ENCODE results near the gene KRT3. TPM values are rescaled to one million over a fixed set of nuclear protein-coding genes. Genes with fewer than 3 reads are reported as not detected.

The KRT3 gene
- total RNA-seq, 1 donor from 2014 or later: not detected

DNA sequence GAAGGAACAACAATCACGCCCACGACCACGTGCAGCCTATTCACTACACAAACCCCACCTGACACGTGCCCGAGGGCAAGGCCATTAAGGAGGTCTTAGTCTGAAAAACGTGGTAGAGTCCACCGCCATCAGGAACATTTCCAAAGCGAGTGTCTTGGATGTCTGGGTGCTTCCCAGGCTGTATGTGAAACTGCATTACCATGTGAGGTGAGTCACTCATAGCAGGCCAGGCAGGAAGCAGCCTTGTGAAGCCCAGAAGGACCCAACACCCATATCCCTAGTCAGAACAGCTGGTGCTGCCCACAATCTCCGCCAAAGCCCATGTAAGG is 41.5 kb upstream of the KRT3 start:
- no peaks in the 10 kb centered on the region for H3K36me3 Mint-ChIP-seq (ENCODE audit: low read depth)
- H3K27ac Mint-ChIP-seq (ENCODE audit: unreplicated experiment): no peak overlapping the region
- TF ChIP-seq CTCF (conservative IDR thresholded peaks at IDR 0.05): no peak
- H3K4me1 Mint-ChIP-seq: peaks cover 10% of the 10 kb centered on the region
- H3K9me3 Mint-ChIP-seq: no peaks in the 10 kb centered on the region
- peaks cover 27% of the 10 kb centered on the region for H3K27me3 Mint-ChIP-seq (ENCODE audit: low read depth)
- H3K4me3 Mint-ChIP-seq: no peak overlapping the region
- no peak for DNase-seq (ENCODE audit: low read depth, low spot score)

DNA sequence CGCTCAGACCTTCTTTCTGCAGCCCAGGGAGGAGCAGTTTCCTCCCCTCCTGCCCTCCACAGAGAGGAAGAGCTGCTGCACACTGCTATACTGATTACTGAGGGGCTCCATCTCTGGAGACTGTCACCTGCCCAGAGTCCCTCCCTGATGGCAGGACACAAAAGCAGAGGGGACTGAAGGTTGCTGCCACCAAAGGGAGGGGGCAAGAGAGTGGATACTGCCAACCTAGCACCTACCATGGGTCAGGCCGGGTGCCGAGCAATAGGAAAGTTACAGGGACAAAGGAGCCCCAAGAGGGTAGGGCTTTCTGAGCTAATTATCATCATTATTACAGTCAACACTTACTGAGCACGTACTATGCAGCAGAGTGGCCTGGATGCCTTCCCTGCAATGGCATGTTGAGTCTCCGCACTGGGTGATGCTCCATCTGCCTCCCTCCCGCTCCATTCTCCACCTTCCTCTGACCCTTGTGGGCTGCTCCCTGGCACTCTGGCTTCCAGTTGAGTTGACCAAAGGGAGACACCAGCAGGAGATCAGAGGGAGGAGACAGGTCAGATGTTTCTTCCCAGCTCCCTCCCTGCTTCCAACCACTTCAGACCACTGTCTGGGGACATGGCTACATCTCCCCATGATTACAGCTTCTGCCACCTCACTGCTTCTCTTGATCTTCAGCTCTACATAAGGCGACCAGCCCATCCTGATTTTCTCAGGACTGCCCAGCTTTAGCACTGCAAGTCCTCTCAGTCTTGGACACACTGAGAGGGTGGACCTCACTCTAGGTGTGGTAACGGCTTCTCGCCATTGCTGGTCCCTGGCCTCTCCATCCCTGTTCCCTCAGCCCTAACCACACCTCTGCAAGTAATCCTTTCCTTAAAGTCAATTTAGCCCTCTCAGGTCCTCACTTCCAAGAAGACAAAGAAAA is 40.8 kb upstream of the KRT3 start:
- H3K27ac Mint-ChIP-seq (ENCODE audit: unreplicated experiment): no peak overlapping the region
- H3K36me3 Mint-ChIP-seq (ENCODE audit: low read depth): no peaks in the 10 kb centered on the region
- H3K27me3 Mint-ChIP-seq (ENCODE audit: low read depth): peaks cover 24% of the 10 kb centered on the region
- peaks cover 10% of the 10 kb centered on the region for H3K4me1 Mint-ChIP-seq
- DNase-seq (ENCODE audit: low read depth, low spot score): no peak
- no peak for TF ChIP-seq CTCF (conservative IDR thresholded peaks at IDR 0.05)
- H3K4me3 Mint-ChIP-seq: no peak overlapping the region
- H3K9me3 Mint-ChIP-seq: no peaks in the 10 kb centered on the region

- Mint-ChIP-seq H3K4me1 (peaks cover 10% of the 10 kb centered on the region), H3K27me3 (ENCODE audit: low read depth) (peaks cover 21% of the 10 kb centered on the region), H3K36me3 (ENCODE audit: low read depth) (no peaks in the 10 kb centered on the region), H3K9me3 (no peaks in the 10 kb centered on the region), H3K4me3 (no peak overlapping the region), H3K27ac (ENCODE audit: unreplicated experiment) (no peak overlapping the region)
- no peak for DNase-seq (ENCODE audit: low read depth, low spot score)
- no peak for TF ChIP-seq CTCF (conservative IDR thresholded peaks at IDR 0.05)
These were observed 40.1 kb upstream of the KRT3 start for GRCh38 chr12:52836042-52836466.

DNA sequence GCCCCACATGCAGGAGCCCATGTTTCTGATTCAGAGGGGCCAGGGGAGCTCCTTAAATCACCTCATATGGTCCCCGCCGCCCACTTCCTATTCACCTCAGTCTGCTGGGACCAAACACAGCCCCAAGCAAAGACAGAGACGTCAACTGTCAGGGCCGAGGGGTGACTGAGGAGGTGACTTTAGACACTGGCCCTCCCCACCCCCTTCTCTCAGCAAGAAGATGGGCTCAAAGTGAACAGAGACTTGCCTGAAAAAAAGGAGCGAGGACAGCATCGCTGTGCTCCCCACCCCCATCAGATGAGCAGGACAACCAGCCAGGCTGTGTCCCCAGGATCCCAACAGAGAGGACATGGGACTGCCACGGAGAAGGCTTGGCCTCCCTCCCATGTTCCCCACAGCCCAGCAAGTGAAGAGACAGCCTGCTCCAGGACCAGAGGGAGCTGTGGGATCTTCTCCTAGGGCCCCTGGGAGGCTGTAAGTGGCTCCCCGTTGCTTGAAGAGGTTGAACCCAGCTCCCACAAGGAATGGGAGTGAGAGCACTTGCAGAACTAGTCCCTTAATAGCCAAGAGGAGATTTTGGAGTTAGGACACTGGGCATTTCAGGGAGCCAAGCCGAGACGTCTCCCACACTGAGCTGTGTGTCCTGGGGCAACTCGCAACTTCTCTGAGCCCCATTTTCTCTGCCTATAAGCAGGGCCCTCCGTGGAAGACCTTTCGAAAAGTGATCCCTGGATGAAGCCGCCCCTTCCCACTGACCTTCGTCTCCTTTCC is 39.5 kb upstream of the KRT3 start:
- H3K27me3 Mint-ChIP-seq (ENCODE audit: low read depth): peaks cover 21% of the 10 kb centered on the region

GRCh38 chr12:52834727-52835001 is 38.7 kb upstream of the KRT3 start:
- Mint-ChIP-seq H3K9me3 (no peaks in the 10 kb centered on the region), H3K4me1 (peaks cover 10% of the 10 kb centered on the region), H3K36me3 (ENCODE audit: low read depth) (no peaks in the 10 kb centered on the region), H3K27ac (ENCODE audit: unreplicated experiment) (no peak overlapping the region), H3K4me3 (no peak overlapping the region), H3K27me3 (ENCODE audit: low read depth) (peaks cover 21% of the 10 kb centered on the region)
- TF ChIP-seq CTCF (conservative IDR thresholded peaks at IDR 0.05): no peak
- no peak for DNase-seq (ENCODE audit: low read depth, low spot score)

More for the DNA sequence above, 39.5 kb upstream of the KRT3 start:
- Mint-ChIP-seq H3K36me3 (ENCODE audit: low read depth) (no peaks in the 10 kb centered on the region), H3K9me3 (no peaks in the 10 kb centered on the region), H3K4me1 (peaks cover 10% of the 10 kb centered on the region), H3K27ac (ENCODE audit: unreplicated experiment) (no peak overlapping the region), H3K4me3 (no peak overlapping the region)
- no peak for TF ChIP-seq CTCF (conservative IDR thresholded peaks at IDR 0.05)
- DNase-seq (ENCODE audit: low read depth, low spot score): no peak

All from neural crest cell (in vitro differentiated cells).